Stimulated activated CD4-positive, alpha-beta T cell treated with anti-CD3 and anti-CD28 coated beads, Interleukin-4, amount 100 ng/mL, for 1 hour (primary cell): ENCODE results near the gene ATP10A.
"Not testable (repeated sequence)": the region's sequence is repeated elsewhere in the genome, so short reads cannot be mapped to it uniquely, and the experiment has no call there.

Experiments used
- DNase-seq: peaks from one replicate; pipeline ENCODE4 v3.0.0-alpha.2; 2020

ATP10A gene

GRCh38 chr15:25641361-25641760, 221.8 kb downstream of the ATP10A start:
- DNase-seq = no peak

- not testable (repeated sequence) for DNase-seq
These were observed 222.2 kb downstream of the ATP10A start for GRCh38 chr15:25640959-25641358.

GRCh38 chr15:25640381-25640780, 222.7 kb downstream of the ATP10A start:
- DNase-seq = no peak

GRCh38 chr15:25636486-25636885, 226.6 kb downstream of the ATP10A start:
- not testable (repeated sequence) for DNase-seq

GRCh38 chr15:25635191-25635590, 227.9 kb downstream of the ATP10A start:
- DNase-seq = no peak

GRCh38 chr15:25633862-25634261, 229.3 kb downstream of the ATP10A start:
- no peak for DNase-seq

- DNase-seq = no peak
These were observed 231.2 kb downstream of the ATP10A start for GRCh38 chr15:25631971-25632370.
